K562 (cell line): ENCODE data around the gene TRPC3. TPM values are rescaled to one million over a fixed set of nuclear protein-coding genes. Genes with fewer than 3 reads are reported as not detected.

ENCODE experiments used
- GABPA ChIP-seq: fragments of 200-800 bp; sonication (Bioruptor generic); conservative IDR thresholded peaks from 2 replicates; pipeline ENCODE4 v1.6.1; 2016; ENCODE audit warnings: low read depth, missing genetic modification characterization, missing compliant biosample characterization
- HDAC2 ChIP-seq: fragments of 450-650 bp; IDR thresholded peaks from 2 replicates; pipeline ENCODE4 v1.6.1; 2016; ENCODE audit warnings: mild to moderate bottlenecking
- LEF1 ChIP-seq: fragments of 450-650 bp; IDR thresholded peaks from 2 replicates; pipeline ENCODE4 v1.6.1; 2016; ENCODE audit warnings: mild to moderate bottlenecking
- POLR2AphosphoS5 ChIP-seq: IDR thresholded peaks from 2 replicates; pipeline ENCODE4 v1.6.1; 2011; ENCODE audit warnings: mild to moderate bottlenecking, low read depth, low read length, moderate library complexity; ENCODE audit not compliant: control insufficient read depth, insufficient read depth
- POLR2G ChIP-seq: fragments of 200-400 bp; formaldehyde crosslinking; IDR thresholded peaks from 2 replicates; pipeline ENCODE4 v1.6.1; 2017; ENCODE audit warnings: low read depth, mild to moderate bottlenecking, antibody characterized with exemption, low read length, moderate library complexity
- TAL1 ChIP-seq: fragments of 450-650 bp; IDR thresholded peaks from 2 replicates; pipeline ENCODE4 v1.6.1; 2016; ENCODE audit warnings: mild to moderate bottlenecking
- TRIM24 ChIP-seq, 2 experiments: fragments of 450-650 bp; IDR thresholded peaks; 2 replicates each; pipeline ENCODE4 v1.6.1; 2016
- TSC22D4 ChIP-seq: fragments of 450-650 bp; IDR thresholded peaks from 2 replicates; pipeline ENCODE4 v1.6.1; 2016; ENCODE audit warnings: missing genetic modification characterization, missing biosample characterization, control low read depth
- ZBED1 ChIP-seq: IDR thresholded peaks from 2 replicates; pipeline ENCODE4 v1.6.1; 2014
- ZFP36 ChIP-seq: fragments of 150-350 bp; IDR thresholded peaks from 2 replicates; pipeline ENCODE4 v1.6.1; 2018; ENCODE audit warnings: low read length, low read depth; ENCODE audit not compliant: partially characterized antibody
- ZNF146 ChIP-seq: IDR thresholded peaks from one replicate; pipeline ENCODE4 v1.6.1; 2018; ENCODE audit warnings: missing compliant biosample characterization; ENCODE audit not compliant: unreplicated experiment
- ZNF347 ChIP-seq: fragments of 450-650 bp; formaldehyde crosslinking; IDR thresholded peaks from 2 replicates; pipeline ENCODE4 v1.4.0; 2020; ENCODE audit warnings: low read depth, mild to moderate bottlenecking, moderate library complexity
- ZNF668 ChIP-seq: fragments of 250-450 bp; sonication (Bioruptor Pico); IDR thresholded peaks from 2 replicates; pipeline ENCODE4 v1.8.0; 2022; ENCODE audit warnings: mild to moderate bottlenecking, inconsistent platforms
- polyA plus RNA-seq, 8 experiments: library from polyadenylated mRNA; depleted of rRNA in 4 of 8; stranded (reverse) in 5 of 8; unstranded in 3 of 8; fragments of >200 nt; fragmentation: Nextera tagmentation in 2 of 8; fragmentation: Illumina TruSeq in 1 of 8; extraction: Ambion mirVana in 2 of 8; extraction: Trizol in 1 of 8; gene quantifications; 2 replicates each; pipeline versions ENCODE4 v1.2.1 to v1.2.3, GENCODE V29; 2011 to 2014; ENCODE audit warnings: inconsistent platforms in 1 of 8, missing spikeins in 1 of 8
- total RNA-seq, 7 experiments: library from RNA; depleted of rRNA in 6 of 7; stranded (reverse); fragments of >200 nt in 6 of 7; fragmentation: Illumina TruSeq in 2 of 7; extraction: Trizol in 2 of 7; gene quantifications; 2 replicates each; pipeline versions ENCODE4 v1.2.1 to v1.2.3, GENCODE V29; 2011 to 2021; ENCODE audit warnings: low replicate concordance in 1 of 7
- TF ChIP-seq, protein P1 (sequence below): IDR thresholded peaks from 2 replicates; pipeline ENCODE4 v1.6.1; 2016; ENCODE audit warnings: missing genetic modification characterization, missing compliant biosample characterization
- TF ChIP-seq, protein P2 (sequence below): sonication (generic); formaldehyde crosslinking; IDR thresholded peaks from 2 replicates; pipeline ENCODE4 v1.8.1; 2023; ENCODE audit warnings: mild to moderate bottlenecking, missing genetic modification reagents
- TF ChIP-seq, protein P3 (sequence below): fragments of 450-650 bp; formaldehyde crosslinking; IDR thresholded peaks from 2 replicates; pipeline ENCODE4 v1.4.0; 2022; ENCODE audit warnings: missing genetic modification characterization
- TF ChIP-seq, protein P4 (sequence below): sonication (generic); formaldehyde crosslinking; IDR thresholded peaks from 2 replicates; pipeline ENCODE4 v1.8.0; 2022; ENCODE audit warnings: mild to moderate bottlenecking, missing genetic modification reagents
- TF ChIP-seq, protein P5 (sequence below): sonication (generic); formaldehyde crosslinking; IDR thresholded peaks from 2 replicates; pipeline ENCODE4 v1.8.1; 2023; ENCODE audit warnings: mild to moderate bottlenecking, missing genetic modification reagents

TRPC3 gene
- total and polyA plus RNA-seq, 9 of the 15 experiments (the other 6 are each of a cell fraction or from before 2014, with no cell fraction given), result 0.01 to 0.27 (median 0.11) TPM

DNA sequence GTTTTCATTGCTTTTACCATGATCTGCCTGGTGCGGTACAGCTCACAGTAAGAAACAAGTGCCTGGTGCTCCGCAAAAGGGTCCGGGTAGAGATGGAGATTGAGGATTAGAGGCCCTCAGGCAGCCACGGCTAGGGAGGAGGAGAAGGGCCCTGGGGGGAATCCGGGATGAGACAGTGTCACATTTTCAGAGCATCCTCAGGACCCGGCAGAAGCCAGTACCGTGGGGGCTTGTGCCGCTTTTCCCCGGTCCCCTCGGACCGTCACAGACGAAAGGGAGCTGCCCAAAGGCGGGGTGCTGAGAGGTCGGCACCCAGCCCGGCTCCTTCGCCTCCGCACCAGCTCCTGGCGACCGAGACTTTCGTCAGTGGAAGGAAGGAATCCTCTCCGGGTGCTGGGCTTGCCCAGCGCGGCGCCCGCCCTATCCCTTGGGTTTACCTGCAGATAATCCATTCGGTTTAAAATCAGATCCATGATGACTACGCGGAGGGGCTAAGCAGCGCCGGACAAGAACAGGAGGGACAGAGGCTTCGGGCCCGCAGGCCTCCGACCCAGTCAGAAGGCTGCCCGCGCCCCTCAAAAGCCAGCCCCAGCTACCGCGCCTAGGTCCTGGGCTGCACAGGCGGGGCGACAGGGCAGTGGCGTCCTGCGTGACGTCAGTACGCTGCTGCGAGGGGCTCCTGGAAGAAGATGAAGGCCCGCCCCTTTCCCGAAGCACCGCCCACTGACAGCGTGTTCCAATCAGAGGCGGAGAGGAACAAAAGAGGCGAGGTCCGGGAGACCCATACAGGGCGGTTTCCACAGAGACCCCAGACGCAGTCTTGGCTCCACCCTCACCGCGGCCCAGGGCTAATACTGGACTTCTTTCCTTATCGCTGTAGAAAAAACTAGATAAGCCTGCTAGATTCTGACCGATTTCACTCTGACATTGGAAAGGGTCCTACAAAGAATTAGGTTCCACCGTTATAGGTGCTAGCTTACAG, 81.7 kb downstream of the TRPC3 start, which contains the start of gene BBS7 (continued):
- peak; percentile 81 for TF ChIP-seq POLR2AphosphoS5
- TF ChIP-seq GABPA (tag), result no peak
- TF ChIP-seq, protein P1, sequence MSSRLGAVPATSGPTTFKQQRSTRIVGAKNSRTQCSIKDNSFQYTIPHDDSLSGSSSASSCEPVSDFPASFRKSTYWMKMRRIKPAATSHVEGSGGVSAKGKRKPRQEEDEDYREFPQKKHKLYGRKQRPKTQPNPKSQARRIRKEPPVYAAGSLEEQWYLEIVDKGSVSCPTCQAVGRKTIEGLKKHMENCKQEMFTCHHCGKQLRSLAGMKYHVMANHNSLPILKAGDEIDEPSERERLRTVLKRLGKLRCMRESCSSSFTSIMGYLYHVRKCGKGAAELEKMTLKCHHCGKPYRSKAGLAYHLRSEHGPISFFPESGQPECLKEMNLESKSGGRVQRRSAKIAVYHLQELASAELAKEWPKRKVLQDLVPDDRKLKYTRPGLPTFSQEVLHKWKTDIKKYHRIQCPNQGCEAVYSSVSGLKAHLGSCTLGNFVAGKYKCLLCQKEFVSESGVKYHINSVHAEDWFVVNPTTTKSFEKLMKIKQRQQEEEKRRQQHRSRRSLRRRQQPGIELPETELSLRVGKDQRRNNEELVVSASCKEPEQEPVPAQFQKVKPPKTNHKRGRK, result no peak
- TF ChIP-seq, protein P2, sequence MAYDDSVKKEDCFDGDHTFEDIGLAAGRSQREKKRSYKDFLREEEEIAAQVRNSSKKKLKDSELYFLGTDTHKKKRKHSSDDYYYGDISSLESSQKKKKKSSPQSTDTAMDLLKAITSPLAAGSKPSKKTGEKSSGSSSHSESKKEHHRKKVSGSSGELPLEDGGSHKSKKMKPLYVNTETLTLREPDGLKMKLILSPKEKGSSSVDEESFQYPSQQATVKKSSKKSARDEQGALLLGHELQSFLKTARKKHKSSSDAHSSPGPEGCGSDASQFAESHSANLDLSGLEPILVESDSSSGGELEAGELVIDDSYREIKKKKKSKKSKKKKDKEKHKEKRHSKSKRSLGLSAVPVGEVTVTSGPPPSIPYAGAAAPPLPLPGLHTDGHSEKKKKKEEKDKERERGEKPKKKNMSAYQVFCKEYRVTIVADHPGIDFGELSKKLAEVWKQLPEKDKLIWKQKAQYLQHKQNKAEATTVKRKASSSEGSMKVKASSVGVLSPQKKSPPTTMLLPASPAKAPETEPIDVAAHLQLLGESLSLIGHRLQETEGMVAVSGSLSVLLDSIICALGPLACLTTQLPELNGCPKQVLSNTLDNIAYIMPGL, result no peak
- TF ChIP-seq TRIM24 (IDR thresholded peaks at IDR 0.05), result no peak
- no peak for TF ChIP-seq ZFP36
- TF ChIP-seq, protein P3, sequence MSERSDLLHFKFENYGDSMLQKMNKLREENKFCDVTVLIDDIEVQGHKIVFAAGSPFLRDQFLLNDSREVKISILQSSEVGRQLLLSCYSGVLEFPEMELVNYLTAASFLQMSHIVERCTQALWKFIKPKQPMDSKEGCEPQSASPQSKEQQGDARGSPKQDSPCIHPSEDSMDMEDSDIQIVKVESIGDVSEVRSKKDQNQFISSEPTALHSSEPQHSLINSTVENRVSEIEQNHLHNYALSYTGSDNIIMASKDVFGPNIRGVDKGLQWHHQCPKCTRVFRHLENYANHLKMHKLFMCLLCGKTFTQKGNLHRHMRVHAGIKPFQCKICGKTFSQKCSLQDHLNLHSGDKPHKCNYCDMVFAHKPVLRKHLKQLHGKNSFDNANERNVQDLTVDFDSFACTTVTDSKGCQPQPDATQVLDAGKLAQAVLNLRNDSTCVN (CRISPR knock-in tag), result no peak
- TF ChIP-seq POLR2G, result peak; percentile 87
- TF ChIP-seq HDAC2, result no peak
- TF ChIP-seq TSC22D4, result no peak
- no peak for TF ChIP-seq LEF1
- no peak for TF ChIP-seq TAL1
- TF ChIP-seq ZNF146 (CRISPR knock-in tag), result no peak
- TF ChIP-seq, protein P4, sequence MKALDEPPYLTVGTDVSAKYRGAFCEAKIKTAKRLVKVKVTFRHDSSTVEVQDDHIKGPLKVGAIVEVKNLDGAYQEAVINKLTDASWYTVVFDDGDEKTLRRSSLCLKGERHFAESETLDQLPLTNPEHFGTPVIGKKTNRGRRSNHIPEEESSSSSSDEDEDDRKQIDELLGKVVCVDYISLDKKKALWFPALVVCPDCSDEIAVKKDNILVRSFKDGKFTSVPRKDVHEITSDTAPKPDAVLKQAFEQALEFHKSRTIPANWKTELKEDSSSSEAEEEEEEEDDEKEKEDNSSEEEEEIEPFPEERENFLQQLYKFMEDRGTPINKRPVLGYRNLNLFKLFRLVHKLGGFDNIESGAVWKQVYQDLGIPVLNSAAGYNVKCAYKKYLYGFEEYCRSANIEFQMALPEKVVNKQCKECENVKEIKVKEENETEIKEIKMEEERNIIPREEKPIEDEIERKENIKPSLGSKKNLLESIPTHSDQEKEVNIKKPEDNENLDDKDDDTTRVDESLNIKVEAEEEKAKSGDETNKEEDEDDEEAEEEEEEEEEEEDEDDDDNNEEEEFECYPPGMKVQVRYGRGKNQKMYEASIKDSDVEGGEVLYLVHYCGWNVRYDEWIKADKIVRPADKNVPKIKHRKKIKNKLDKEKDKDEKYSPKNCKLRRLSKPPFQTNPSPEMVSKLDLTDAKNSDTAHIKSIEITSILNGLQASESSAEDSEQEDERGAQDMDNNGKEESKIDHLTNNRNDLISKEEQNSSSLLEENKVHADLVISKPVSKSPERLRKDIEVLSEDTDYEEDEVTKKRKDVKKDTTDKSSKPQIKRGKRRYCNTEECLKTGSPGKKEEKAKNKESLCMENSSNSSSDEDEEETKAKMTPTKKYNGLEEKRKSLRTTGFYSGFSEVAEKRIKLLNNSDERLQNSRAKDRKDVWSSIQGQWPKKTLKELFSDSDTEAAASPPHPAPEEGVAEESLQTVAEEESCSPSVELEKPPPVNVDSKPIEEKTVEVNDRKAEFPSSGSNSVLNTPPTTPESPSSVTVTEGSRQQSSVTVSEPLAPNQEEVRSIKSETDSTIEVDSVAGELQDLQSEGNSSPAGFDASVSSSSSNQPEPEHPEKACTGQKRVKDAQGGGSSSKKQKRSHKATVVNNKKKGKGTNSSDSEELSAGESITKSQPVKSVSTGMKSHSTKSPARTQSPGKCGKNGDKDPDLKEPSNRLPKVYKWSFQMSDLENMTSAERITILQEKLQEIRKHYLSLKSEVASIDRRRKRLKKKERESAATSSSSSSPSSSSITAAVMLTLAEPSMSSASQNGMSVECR (CRISPR knock-in tag), result no peak
- no peak for TF ChIP-seq ZNF347 (CRISPR knock-in tag)
- TF ChIP-seq ZBED1, result no peak
- TF ChIP-seq, protein P5, sequence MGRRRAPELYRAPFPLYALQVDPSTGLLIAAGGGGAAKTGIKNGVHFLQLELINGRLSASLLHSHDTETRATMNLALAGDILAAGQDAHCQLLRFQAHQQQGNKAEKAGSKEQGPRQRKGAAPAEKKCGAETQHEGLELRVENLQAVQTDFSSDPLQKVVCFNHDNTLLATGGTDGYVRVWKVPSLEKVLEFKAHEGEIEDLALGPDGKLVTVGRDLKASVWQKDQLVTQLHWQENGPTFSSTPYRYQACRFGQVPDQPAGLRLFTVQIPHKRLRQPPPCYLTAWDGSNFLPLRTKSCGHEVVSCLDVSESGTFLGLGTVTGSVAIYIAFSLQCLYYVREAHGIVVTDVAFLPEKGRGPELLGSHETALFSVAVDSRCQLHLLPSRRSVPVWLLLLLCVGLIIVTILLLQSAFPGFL (CRISPR knock-in tag), result no peak
- TF ChIP-seq ZNF668 (CRISPR knock-in tag), result no peak
